HepG2 (cell line): ENCODE data around the gene CCNQ. TPM values are rescaled to one million over a fixed set of nuclear protein-coding genes. Genes with fewer than 3 reads are reported as not detected.

Source experiments
- CBFB ChIP-seq: sonication (generic); formaldehyde crosslinking; IDR thresholded peaks from 2 replicates; pipeline ENCODE4 v1.4.0; 2020; ENCODE audit warnings: missing genetic modification reagents
- HNRNPK ChIP-seq: fragments of 200-400 bp; formaldehyde crosslinking; IDR thresholded peaks from 2 replicates; pipeline ENCODE4 v1.6.1; 2018; ENCODE audit warnings: low read length, low read depth, moderate library complexity, mild to moderate bottlenecking; ENCODE audit not compliant: poor library complexity, severe bottlenecking
- KDM2A ChIP-seq: sonication (generic); formaldehyde crosslinking; IDR thresholded peaks from 2 replicates; pipeline ENCODE4 v1.4.0; 2020; ENCODE audit warnings: low read depth, missing genetic modification reagents, borderline replicate concordance
- PHF21A ChIP-seq: sonication (generic); formaldehyde crosslinking; IDR thresholded peaks from 2 replicates; pipeline ENCODE4 v1.5.0; 2020; ENCODE audit warnings: mild to moderate bottlenecking, missing genetic modification reagents
- POLR2A ChIP-seq, 2 experiments: IDR thresholded peaks; 2 replicates each; pipeline ENCODE4 v1.6.1; 2011; ENCODE audit warnings: low read depth in 2 of 2, low read length in 2 of 2, mild to moderate bottlenecking in 1 of 2, moderate library complexity in 1 of 2; ENCODE audit not compliant: insufficient read depth in 1 of 2
- SMAD9 ChIP-seq: sonication (generic); formaldehyde crosslinking; IDR thresholded peaks from 2 replicates; pipeline ENCODE4 v1.5.1; 2020; ENCODE audit warnings: mild to moderate bottlenecking, missing genetic modification reagents
- SRSF4 ChIP-seq: fragments of 200-400 bp; formaldehyde crosslinking; IDR thresholded peaks from one replicate; pipeline ENCODE4 v1.6.1; 2018; ENCODE audit warnings: mild to moderate bottlenecking, low read depth, low read length, moderate library complexity; ENCODE audit not compliant: poor library complexity, severe bottlenecking
- TBL1XR1 ChIP-seq: fragments of 150-350 bp; IDR thresholded peaks from 2 replicates; pipeline ENCODE4 v1.6.1; 2014; ENCODE audit warnings: borderline replicate concordance, low read length; ENCODE audit not compliant: partially characterized antibody
- TEAD3 ChIP-seq: optimal IDR thresholded peaks from 2 replicates; pipeline ENCODE3; 2016; ENCODE audit warnings: borderline replicate concordance
- ZBTB1 ChIP-seq: sonication (generic); formaldehyde crosslinking; IDR thresholded peaks from 2 replicates; pipeline ENCODE4 v1.4.0; 2020; ENCODE audit warnings: missing genetic modification reagents, borderline replicate concordance
- ZFP36 ChIP-seq: fragments of 150-350 bp; IDR thresholded peaks from 2 replicates; pipeline ENCODE4 v1.6.1; 2018; ENCODE audit warnings: borderline replicate concordance, low read length, low read depth; ENCODE audit not compliant: partially characterized antibody
- ZFP36L2 ChIP-seq: sonication (generic); formaldehyde crosslinking; IDR thresholded peaks from 2 replicates; pipeline ENCODE4 v1.4.0; 2020; ENCODE audit warnings: missing genetic modification reagents
- ZNF230 ChIP-seq: sonication (generic); formaldehyde crosslinking; IDR thresholded peaks from 2 replicates; pipeline ENCODE4 v1.4.0; 2020; ENCODE audit warnings: mild to moderate bottlenecking, missing genetic modification reagents
- ZNF232 ChIP-seq: sonication (generic); formaldehyde crosslinking; IDR thresholded peaks from 2 replicates; pipeline ENCODE4 v1.4.0; 2020; ENCODE audit warnings: missing genetic modification reagents, borderline replicate concordance
- ZNF335 ChIP-seq: sonication (generic); formaldehyde crosslinking; IDR thresholded peaks from 2 replicates; pipeline ENCODE4 v1.4.0; 2020; ENCODE audit warnings: missing genetic modification reagents
- ZNF33A ChIP-seq: sonication (generic); formaldehyde crosslinking; IDR thresholded peaks from 2 replicates; pipeline ENCODE4 v1.5.1; 2020; ENCODE audit warnings: missing genetic modification reagents, mild to moderate bottlenecking, moderate library complexity, borderline replicate concordance
- ZSCAN22 ChIP-seq: sonication (generic); formaldehyde crosslinking; IDR thresholded peaks from 2 replicates; pipeline ENCODE4 v1.4.0; 2020; ENCODE audit warnings: mild to moderate bottlenecking, missing genetic modification reagents
- polyA plus RNA-seq, 8 experiments: library from polyadenylated mRNA; depleted of rRNA in 3 of 8; stranded (reverse) in 7 of 8; unstranded in 1 of 8; fragments of >200 nt; fragmentation: Illumina TruSeq in 4 of 8; extraction: Trizol in 4 of 8; gene quantifications; 2 replicates each; pipeline versions ENCODE4 v1.2.1 to v1.2.3, GENCODE V29; 2011 to 2016; ENCODE audit warnings: low read depth in 4 of 8, missing spikeins in 1 of 8, mixed read lengths in 1 of 8; ENCODE audit not compliant: insufficient read depth in 1 of 8
- total RNA-seq, 5 experiments: library from RNA; depleted of rRNA; stranded (reverse); fragments of >200 nt; fragmentation: Illumina TruSeq; extraction: Trizol; gene quantifications; 2 replicates each; pipeline ENCODE4 v1.2.3, GENCODE V29; 2016; ENCODE audit warnings: low read depth in 1 of 5
- TF ChIP-seq, protein P1 (sequence below): IDR thresholded peaks from 2 replicates; pipeline ENCODE4 v1.6.1; 2016; ENCODE audit warnings: low read depth, borderline replicate concordance
- TF ChIP-seq, protein P2 (sequence below): sonication (generic); formaldehyde crosslinking; IDR thresholded peaks from 2 replicates; pipeline ENCODE4 v1.5.0; 2020; ENCODE audit warnings: mild to moderate bottlenecking, missing genetic modification reagents, borderline replicate concordance
- TF ChIP-seq, protein P3 (sequence below): sonication (generic); formaldehyde crosslinking; conservative IDR thresholded peaks from 2 replicates; pipeline ENCODE4 v1.4.0; 2020; ENCODE audit warnings: mild to moderate bottlenecking, missing genetic modification reagents, moderate library complexity
- TF ChIP-seq, protein P4 (sequence below): sonication (generic); formaldehyde crosslinking; IDR thresholded peaks from 2 replicates; pipeline ENCODE4 v1.9.0; 2021; ENCODE audit warnings: missing genetic modification reagents, borderline replicate concordance

Gene CCNQ
- total and polyA plus RNA-seq, 2 of the 13 experiments (the other 11 are each of a cell fraction or from before 2014, with no cell fraction given) = 15.0 to 25.5 TPM

DNA sequence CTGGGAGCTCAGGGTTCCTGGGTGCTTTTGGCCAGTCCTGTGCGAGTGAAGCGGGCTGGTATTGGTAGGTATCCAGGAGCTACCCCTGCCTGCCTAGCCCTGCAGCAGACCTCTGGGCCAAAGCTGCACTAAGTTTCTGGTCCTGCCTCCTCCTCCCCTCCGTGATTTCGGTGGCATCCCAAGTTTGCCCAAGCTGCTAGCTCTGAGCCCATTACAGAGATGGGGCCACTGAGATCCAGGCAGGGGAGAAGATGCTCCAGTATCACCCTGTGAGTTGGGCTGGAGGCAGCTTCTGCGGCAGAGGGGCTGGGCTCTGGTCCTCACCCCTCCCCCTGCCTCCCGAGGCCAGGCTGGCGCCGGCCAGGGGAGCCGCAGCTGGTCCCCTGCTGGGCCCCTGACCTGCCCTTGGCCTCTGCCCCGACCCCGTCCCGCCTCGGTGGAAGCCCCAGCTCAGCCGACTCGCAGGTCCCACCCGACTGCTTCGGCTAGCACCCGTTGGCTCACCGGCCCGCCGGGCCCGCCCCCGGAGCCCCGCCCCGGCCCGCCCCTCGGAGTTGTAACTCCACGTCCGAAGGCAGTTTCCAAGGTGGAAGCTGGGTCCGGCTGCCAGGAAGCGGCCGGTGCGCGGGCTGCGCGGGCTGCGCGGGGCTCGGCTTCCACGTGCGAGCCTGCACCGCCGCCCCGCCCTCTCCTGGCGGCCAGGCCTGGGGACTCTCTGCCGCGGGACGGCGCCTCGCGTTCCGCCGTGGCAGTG lies 47.9 kb upstream of the CCNQ start, which contains the start of gene DUSP9 (continued):
- TF ChIP-seq, protein P1, sequence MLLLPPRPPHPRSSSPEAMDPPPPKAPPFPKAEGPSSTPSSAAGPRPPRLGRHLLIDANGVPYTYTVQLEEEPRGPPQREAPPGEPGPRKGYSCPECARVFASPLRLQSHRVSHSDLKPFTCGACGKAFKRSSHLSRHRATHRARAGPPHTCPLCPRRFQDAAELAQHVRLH (CRISPR knock-in tag) = no peak
- TF ChIP-seq SMAD9 (CRISPR knock-in tag) = no peak
- no peak for TF ChIP-seq ZNF230 (CRISPR knock-in tag)
- peak; percentile 77 for TF ChIP-seq KDM2A (CRISPR knock-in tag)
- no peak for TF ChIP-seq ZNF335 (CRISPR knock-in tag)
- TF ChIP-seq ZBTB1 (CRISPR knock-in tag) = no peak
- TF ChIP-seq ZFP36 = no peak
- TF ChIP-seq ZSCAN22 (CRISPR knock-in tag) = no peak
- TF ChIP-seq, protein P2, sequence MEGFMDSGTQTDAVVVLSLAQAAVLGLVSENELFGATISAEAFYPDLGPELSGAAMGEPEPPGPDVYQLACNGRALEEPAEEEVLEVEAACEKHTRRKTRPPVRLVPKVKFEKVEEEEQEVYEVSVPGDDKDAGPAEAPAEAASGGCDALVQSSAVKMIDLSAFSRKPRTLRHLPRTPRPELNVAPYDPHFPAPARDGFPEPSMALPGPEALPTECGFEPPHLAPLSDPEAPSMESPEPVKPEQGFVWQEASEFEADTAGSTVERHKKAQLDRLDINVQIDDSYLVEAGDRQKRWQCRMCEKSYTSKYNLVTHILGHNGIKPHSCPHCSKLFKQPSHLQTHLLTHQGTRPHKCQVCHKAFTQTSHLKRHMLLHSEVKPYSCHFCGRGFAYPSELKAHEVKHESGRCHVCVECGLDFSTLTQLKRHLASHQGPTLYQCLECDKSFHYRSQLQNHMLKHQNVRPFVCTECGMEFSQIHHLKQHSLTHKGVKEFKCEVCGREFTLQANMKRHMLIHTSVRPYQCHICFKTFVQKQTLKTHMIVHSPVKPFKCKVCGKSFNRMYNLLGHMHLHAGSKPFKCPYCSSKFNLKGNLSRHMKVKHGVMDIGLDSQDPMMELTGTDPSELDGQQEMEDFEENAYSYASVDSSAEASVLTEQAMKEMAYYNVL (CRISPR knock-in tag) = no peak
- TF ChIP-seq POLR2A (IDR thresholded peaks at IDR 0.05; ENCODE audit: insufficient read depth in 1 of 2, low read depth in 2 of 2, low read length in 2 of 2) = no peak
- peak; percentile 31 for TF ChIP-seq TEAD3
- TF ChIP-seq ZNF232 (CRISPR knock-in tag) = no peak
- peak; percentile 72 for TF ChIP-seq TBL1XR1
- no peak for TF ChIP-seq ZFP36L2 (CRISPR knock-in tag)
- TF ChIP-seq SRSF4 = no peak
- TF ChIP-seq, protein P3, sequence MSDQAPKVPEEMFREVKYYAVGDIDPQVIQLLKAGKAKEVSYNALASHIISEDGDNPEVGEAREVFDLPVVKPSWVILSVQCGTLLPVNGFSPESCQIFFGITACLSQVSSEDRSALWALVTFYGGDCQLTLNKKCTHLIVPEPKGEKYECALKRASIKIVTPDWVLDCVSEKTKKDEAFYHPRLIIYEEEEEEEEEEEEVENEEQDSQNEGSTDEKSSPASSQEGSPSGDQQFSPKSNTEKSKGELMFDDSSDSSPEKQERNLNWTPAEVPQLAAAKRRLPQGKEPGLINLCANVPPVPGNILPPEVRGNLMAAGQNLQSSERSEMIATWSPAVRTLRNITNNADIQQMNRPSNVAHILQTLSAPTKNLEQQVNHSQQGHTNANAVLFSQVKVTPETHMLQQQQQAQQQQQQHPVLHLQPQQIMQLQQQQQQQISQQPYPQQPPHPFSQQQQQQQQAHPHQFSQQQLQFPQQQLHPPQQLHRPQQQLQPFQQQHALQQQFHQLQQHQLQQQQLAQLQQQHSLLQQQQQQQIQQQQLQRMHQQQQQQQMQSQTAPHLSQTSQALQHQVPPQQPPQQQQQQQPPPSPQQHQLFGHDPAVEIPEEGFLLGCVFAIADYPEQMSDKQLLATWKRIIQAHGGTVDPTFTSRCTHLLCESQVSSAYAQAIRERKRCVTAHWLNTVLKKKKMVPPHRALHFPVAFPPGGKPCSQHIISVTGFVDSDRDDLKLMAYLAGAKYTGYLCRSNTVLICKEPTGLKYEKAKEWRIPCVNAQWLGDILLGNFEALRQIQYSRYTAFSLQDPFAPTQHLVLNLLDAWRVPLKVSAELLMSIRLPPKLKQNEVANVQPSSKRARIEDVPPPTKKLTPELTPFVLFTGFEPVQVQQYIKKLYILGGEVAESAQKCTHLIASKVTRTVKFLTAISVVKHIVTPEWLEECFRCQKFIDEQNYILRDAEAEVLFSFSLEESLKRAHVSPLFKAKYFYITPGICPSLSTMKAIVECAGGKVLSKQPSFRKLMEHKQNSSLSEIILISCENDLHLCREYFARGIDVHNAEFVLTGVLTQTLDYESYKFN = peak; percentile 82
- peak; percentile 62; the same call in 1 of the 2 replicates for TF ChIP-seq CBFB (CRISPR knock-in tag)
- peak; percentile 64; the same call in 1 of the 2 replicates for TF ChIP-seq PHF21A (CRISPR knock-in tag)
- TF ChIP-seq, protein P4, sequence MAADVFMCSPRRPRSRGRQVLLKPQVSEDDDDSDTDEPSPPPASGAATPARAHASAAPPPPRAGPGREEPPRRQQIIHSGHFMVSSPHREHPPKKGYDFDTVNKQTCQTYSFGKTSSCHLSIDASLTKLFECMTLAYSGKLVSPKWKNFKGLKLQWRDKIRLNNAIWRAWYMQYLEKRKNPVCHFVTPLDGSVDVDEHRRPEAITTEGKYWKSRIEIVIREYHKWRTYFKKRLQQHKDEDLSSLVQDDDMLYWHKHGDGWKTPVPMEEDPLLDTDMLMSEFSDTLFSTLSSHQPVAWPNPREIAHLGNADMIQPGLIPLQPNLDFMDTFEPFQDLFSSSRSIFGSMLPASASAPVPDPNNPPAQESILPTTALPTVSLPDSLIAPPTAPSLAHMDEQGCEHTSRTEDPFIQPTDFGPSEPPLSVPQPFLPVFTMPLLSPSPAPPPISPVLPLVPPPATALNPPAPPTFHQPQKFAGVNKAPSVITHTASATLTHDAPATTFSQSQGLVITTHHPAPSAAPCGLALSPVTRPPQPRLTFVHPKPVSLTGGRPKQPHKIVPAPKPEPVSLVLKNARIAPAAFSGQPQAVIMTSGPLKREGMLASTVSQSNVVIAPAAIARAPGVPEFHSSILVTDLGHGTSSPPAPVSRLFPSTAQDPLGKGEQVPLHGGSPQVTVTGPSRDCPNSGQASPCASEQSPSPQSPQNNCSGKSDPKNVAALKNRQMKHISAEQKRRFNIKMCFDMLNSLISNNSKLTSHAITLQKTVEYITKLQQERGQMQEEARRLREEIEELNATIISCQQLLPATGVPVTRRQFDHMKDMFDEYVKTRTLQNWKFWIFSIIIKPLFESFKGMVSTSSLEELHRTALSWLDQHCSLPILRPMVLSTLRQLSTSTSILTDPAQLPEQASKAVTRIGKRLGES (CRISPR knock-in tag) = no peak
- peak; percentile 47 for TF ChIP-seq HNRNPK
- TF ChIP-seq ZNF33A = no peak
